IMR-90 (cell line): ENCODE results near the gene ADD2.

Experiments
- CHD1 ChIP-seq: IDR thresholded peaks from 2 replicates; pipeline ENCODE4 v1.6.1; 2012; ENCODE audit warnings: low read depth, low read length, improper control_type of control experiment
- MAZ ChIP-seq: IDR thresholded peaks from 2 replicates; pipeline ENCODE4 v1.6.1; 2012; ENCODE audit warnings: low read depth, mild to moderate bottlenecking, low read length, improper control_type of control experiment, moderate library complexity, borderline replicate concordance
- POLR2A ChIP-seq: IDR thresholded peaks from 2 replicates; pipeline ENCODE4 v1.6.1; 2012; ENCODE audit warnings: mild to moderate bottlenecking, low read depth, low read length
- RFX5 ChIP-seq: IDR thresholded peaks from 2 replicates; pipeline ENCODE4 v1.8.0; 2012; ENCODE audit warnings: low read depth, mild to moderate bottlenecking, low read length, moderate library complexity
- TF ChIP-seq, protein P1 (sequence below): fragments of 150-350 bp; IDR thresholded peaks from 2 replicates; pipeline ENCODE4 v1.6.1; 2017; ENCODE audit warnings: mild to moderate bottlenecking, antibody characterized with exemption, low read length, low read depth
- TF ChIP-seq, protein P2 (sequence below): conservative IDR thresholded peaks from 2 replicates; pipeline ENCODE4 v1.5.1; 2012; ENCODE audit warnings: mild to moderate bottlenecking, low read depth, low read length, improper control_type of control experiment

DNA sequence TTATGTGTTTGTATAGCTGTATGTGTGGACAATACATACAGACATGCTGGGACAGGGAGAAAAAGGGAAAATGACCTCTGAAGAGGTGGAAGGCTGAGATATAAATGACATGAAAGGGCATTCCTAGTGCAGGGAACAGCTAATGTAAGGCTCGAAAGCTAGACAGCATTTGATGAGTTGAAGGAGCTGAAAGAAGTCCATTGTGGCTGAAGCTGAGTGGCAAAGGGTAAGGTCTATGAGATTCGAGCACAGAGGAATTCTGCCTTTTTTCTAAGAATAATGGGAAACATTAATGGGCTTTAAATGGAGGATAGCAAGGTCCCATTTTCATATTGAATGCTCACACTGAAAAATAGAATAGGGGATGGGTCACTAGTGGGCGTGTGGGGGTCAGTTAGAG is 23.6 kb downstream of the ADD2 start:
- TF ChIP-seq, protein P1, sequence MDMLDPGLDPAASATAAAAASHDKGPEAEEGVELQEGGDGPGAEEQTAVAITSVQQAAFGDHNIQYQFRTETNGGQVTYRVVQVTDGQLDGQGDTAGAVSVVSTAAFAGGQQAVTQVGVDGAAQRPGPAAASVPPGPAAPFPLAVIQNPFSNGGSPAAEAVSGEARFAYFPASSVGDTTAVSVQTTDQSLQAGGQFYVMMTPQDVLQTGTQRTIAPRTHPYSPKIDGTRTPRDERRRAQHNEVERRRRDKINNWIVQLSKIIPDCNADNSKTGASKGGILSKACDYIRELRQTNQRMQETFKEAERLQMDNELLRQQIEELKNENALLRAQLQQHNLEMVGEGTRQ: no peak
- TF ChIP-seq, protein P2, sequence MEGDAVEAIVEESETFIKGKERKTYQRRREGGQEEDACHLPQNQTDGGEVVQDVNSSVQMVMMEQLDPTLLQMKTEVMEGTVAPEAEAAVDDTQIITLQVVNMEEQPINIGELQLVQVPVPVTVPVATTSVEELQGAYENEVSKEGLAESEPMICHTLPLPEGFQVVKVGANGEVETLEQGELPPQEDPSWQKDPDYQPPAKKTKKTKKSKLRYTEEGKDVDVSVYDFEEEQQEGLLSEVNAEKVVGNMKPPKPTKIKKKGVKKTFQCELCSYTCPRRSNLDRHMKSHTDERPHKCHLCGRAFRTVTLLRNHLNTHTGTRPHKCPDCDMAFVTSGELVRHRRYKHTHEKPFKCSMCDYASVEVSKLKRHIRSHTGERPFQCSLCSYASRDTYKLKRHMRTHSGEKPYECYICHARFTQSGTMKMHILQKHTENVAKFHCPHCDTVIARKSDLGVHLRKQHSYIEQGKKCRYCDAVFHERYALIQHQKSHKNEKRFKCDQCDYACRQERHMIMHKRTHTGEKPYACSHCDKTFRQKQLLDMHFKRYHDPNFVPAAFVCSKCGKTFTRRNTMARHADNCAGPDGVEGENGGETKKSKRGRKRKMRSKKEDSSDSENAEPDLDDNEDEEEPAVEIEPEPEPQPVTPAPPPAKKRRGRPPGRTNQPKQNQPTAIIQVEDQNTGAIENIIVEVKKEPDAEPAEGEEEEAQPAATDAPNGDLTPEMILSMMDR: no peak
- TF ChIP-seq CHD1: no peak
- no peak for TF ChIP-seq RFX5
- no peak for TF ChIP-seq MAZ
- no peak for TF ChIP-seq POLR2A
